HCT116 (cell line): Measurements from ENCODE around the gene TOMM34. TPM values are rescaled to one million over a fixed set of nuclear protein-coding genes. Genes with fewer than 3 reads are reported as not detected.
A peak's percentile ranks its signal among the peaks of the same experiment; 100 is the strongest.

Experiments used
- ATAC-seq: fragments of 200-7000 bp; cut with Tn5 transposase; 2 replicates; pipeline ENCODE4 v1.9.1; 2020; ENCODE audit warnings: mild to moderate bottlenecking, moderate library complexity
- BruUV-seq: library from RNA; stranded (reverse); fragments of 400-500 nt; replicated peaks from 2 replicates; lab custom pipeline; 2021; lab: Mats Ljungman, UMichigan
- CTCF ChIA-PET: fragments of 300-600 bp; sonication (Branson Sonifier 250); formaldehyde crosslinking; loops from one replicate; lab custom pipeline; 2021; ENCODE audit warnings: antibody characterized with exemption; lab: Charles Lee
- POLR2A ChIA-PET: fragments of 300-600, 350-600 bp; sonication (Branson Sonifier 250); formaldehyde crosslinking; loops from one replicate; lab custom pipeline; 2021; ENCODE audit warnings: antibody characterized with exemption; lab: Charles Lee
- RAD21 ChIA-PET, 2 experiments: fragments of 300-600 bp; sonication (Branson Sonifier 250); formaldehyde crosslinking; loops; one replicate each; lab custom pipeline; 2023; ENCODE audit warnings: low total read pairs in 2 of 2; ENCODE audit not compliant: uncharacterized antibody in 2 of 2, unreplicated experiment in 2 of 2, low non-redundant PET in 1 of 2; lab: Charles Lee
- DNase-seq: peaks from one replicate; pipeline ENCODE4 v3.0.0-alpha.2; 2010; ENCODE audit warnings: low read depth, low spot score
- H2AFZ ChIP-seq: fragments of 200-600 bp; shearing (Covaris generic), sonication (generic); 2 replicates; pipeline ENCODE4 v1.6.1; 2017; ENCODE audit warnings: low read depth, mixed run types, mixed read lengths, antibody characterized with exemption, low read length; ENCODE audit not compliant: poor library complexity, severe bottlenecking
- H3K27ac ChIP-seq: 2 replicates; pipeline ENCODE4 v1.5.1; 2012; ENCODE audit warnings: low read depth, low read length
- H3K27me3 ChIP-seq: fragments of 200-600 bp; sonication (generic); 2 replicates; pipeline ENCODE4 v1.6.1; 2016; ENCODE audit warnings: mixed run types, low read length, mixed read lengths; ENCODE audit not compliant: insufficient read depth
- H3K36me3 ChIP-seq, 2 experiments: fragments of 200-500 bp in 1 of 2; fragments of 200-600 bp in 1 of 2; sonication (Bioruptor generic) in 1 of 2; sonication (generic) in 1 of 2; 2 replicates each; pipeline versions ENCODE4 v1.5.1 to v1.6.1; 2014 to 2016; ENCODE audit warnings: low read length in 2 of 2, inconsistent platforms in 1 of 2, mixed read lengths in 1 of 2, mixed run types in 1 of 2; ENCODE audit not compliant: insufficient read depth in 2 of 2, control insufficient read depth in 1 of 2
- H3K4me1 ChIP-seq, 2 experiments: fragments of 200-600 bp in 1 of 2; sonication (generic) in 1 of 2; 2 replicates each; pipeline versions ENCODE4 v1.5.1 to v1.6.1; 2012 to 2017; ENCODE audit warnings: low read length in 2 of 2, inconsistent platforms in 1 of 2, mild to moderate bottlenecking in 1 of 2, mixed read lengths in 1 of 2, mixed run types in 1 of 2, moderate library complexity in 1 of 2; ENCODE audit not compliant: insufficient read depth in 2 of 2, control insufficient read depth in 1 of 2
- H3K4me2 ChIP-seq: fragments of 200-600 bp; sonication (generic); 2 replicates; pipeline ENCODE4 v1.6.1; 2017; ENCODE audit warnings: mixed run types, low read length, mixed read lengths
- H3K4me3 ChIP-seq, 2 experiments: fragments of 200-600 bp in 1 of 2; sonication (generic) in 1 of 2; replicated peaks in 1 of 2; 2 replicates each; pipeline ENCODE4 v1.5.1; 2011 to 2016; ENCODE audit warnings: low read length in 2 of 2, control low read depth in 1 of 2, low read depth in 1 of 2, mild to moderate bottlenecking in 1 of 2, mixed read lengths in 1 of 2, mixed run types in 1 of 2
- H3K79me2 ChIP-seq: fragments of 200-600 bp; sonication (generic); 2 replicates; pipeline ENCODE4 v1.6.1; 2017; ENCODE audit warnings: mild to moderate bottlenecking, mixed run types, low read length, moderate library complexity, mixed read lengths; ENCODE audit not compliant: insufficient read depth
- H3K9ac ChIP-seq: fragments of 200-600 bp; sonication (generic); 2 replicates; pipeline ENCODE4 v1.6.1; 2016; ENCODE audit warnings: low read length, mixed read lengths
- H3K9me2 ChIP-seq: fragments of 200-600 bp; sonication (generic), shearing (Covaris generic); 2 replicates; pipeline ENCODE4 v1.6.1; 2017; ENCODE audit warnings: mixed run types, mild to moderate bottlenecking, moderate library complexity; ENCODE audit not compliant: insufficient read depth
- H3K9me3 ChIP-seq, 2 experiments: fragments of 200-500 bp in 1 of 2; fragments of 200-600 bp in 1 of 2; sonication (Bioruptor generic) in 1 of 2; sonication (generic) in 1 of 2; 2 replicates each; pipeline ENCODE4 v1.6.1; 2014 to 2017; ENCODE audit warnings: low read length in 2 of 2, mixed read lengths in 2 of 2, inconsistent platforms in 1 of 2, low read depth in 1 of 2, mild to moderate bottlenecking in 1 of 2, mixed run types in 1 of 2, moderate library complexity in 1 of 2; ENCODE audit not compliant: control insufficient read depth in 1 of 2, insufficient read depth in 1 of 2
- H4K20me1 ChIP-seq: fragments of 200-600 bp; sonication (generic), shearing (Covaris generic); 2 replicates; pipeline ENCODE4 v1.6.1; 2017; ENCODE audit warnings: mixed run types, mild to moderate bottlenecking, moderate library complexity; ENCODE audit not compliant: insufficient read depth
- CTCF ChIP-seq, 3 experiments: fragments of 200-600 bp in 1 of 3; sonication (generic) in 1 of 3; IDR thresholded peaks in 2 of 3; conservative IDR thresholded peaks in 1 of 3; 2 replicates each; pipeline ENCODE4 v1.5.1; 2012 to 2017; ENCODE audit warnings: low read depth in 2 of 3, low read length in 2 of 3, antibody characterized with exemption in 1 of 3, borderline replicate concordance in 1 of 3, control low read depth in 1 of 3, mild to moderate bottlenecking in 1 of 3, mixed read lengths in 1 of 3, mixed run types in 1 of 3, moderate library complexity in 1 of 3; ENCODE audit not compliant: insufficient read depth in 1 of 3
- EGR1 ChIP-seq: IDR thresholded peaks from 2 replicates; pipeline ENCODE4 v1.6.1; 2012; ENCODE audit warnings: low read depth
- EZH2phosphoT487 ChIP-seq: fragments of 200-600 bp; IDR thresholded peaks from 2 replicates; pipeline ENCODE4 v1.6.1; 2018; ENCODE audit warnings: antibody characterized with exemption, borderline replicate concordance
- MAX ChIP-seq: IDR thresholded peaks from 2 replicates; pipeline ENCODE4 v1.6.1; 2012
- POLR2A ChIP-seq: IDR thresholded peaks from 2 replicates; pipeline ENCODE4 v1.7.0; 2011; ENCODE audit warnings: borderline replicate concordance; ENCODE audit not compliant: insufficient read depth, insufficient read length; ENCODE audit errors: extremely low read depth
- POLR2AphosphoS5 ChIP-seq: IDR thresholded peaks from 2 replicates; pipeline ENCODE4 v1.6.1; 2011; ENCODE audit warnings: mild to moderate bottlenecking, low read depth, low read length, moderate library complexity
- SIN3A ChIP-seq: IDR thresholded peaks from 2 replicates; pipeline ENCODE4 v1.6.1; 2012; ENCODE audit warnings: low read depth
- intact Hi-C: fragments of 100-400 bp; cut with micrococcal nuclease; formaldehyde crosslinking; loops from 2 replicates; pipeline ENCODE4 v1.10.0; 2022
- total RNA-seq: library from RNA; stranded (reverse); gene quantifications from one replicate; pipeline ENCODE4 v1.2.1, GENCODE V29; 2021; ENCODE audit not compliant: unreplicated experiment

TOMM34 gene
- total RNA-seq, 1 experiment from 2014 or later: 51.7 TPM

GRCh38 chr20:44961011-44961869 lies 1.0 kb upstream of the TOMM34 start:
- intact Hi-C loops: no loop called here
- ChIA-PET POLR2A (interaction anchor here (0.6 to 1.5 kb wide), 3 partner anchors 10 to 52 kb away, joined by 4 to 9 read pairs (median 4); no protein-coding TSS in a partner anchor), CTCF (no interaction called here), RAD21 (no interaction called here)
- Histone ChIP-seq H3K27ac (no peak overlapping the region), H3K4me2 (peak overlapping the region; percentile 90; the same call in 1 of the 2 replicates), H4K20me1 (no peaks in the 10 kb centered on the region), H3K4me3 (no peak overlapping the region), H3K79me2 (peaks cover 33% of the 10 kb centered on the region), H3K36me3 (peaks cover 5 to 8% of the 10 kb centered on the region in 2 experiments; a peak in 3 of 4 replicates), H2AFZ (no peak overlapping the region), H3K9me2 (no peaks in the 10 kb centered on the region), H3K9me3 (no peaks in the 10 kb centered on the region), H3K27me3 (no peaks in the 10 kb centered on the region), H3K9ac (peak overlapping the region; percentile 86), H3K4me1 (peaks cover 21 to 51% of the 10 kb centered on the region in 2 experiments)
- TF ChIP-seq CTCF (IDR thresholded peaks at IDR 0.05 in 2 of 3, conservative IDR thresholded peaks at IDR 0.05 in 1 of 3; ENCODE audit: borderline replicate concordance in 1 of 3, insufficient read depth in 1 of 3, low read depth in 2 of 3, low read length in 2 of 3) (no peak), EZH2phosphoT487 (no peak), POLR2A (no peak), POLR2AphosphoS5 (no peak), SIN3A (no peak), MAX (no peak), EGR1 (no peak)
- BruUV-seq: no TSS peak
- DNase-seq (no peak), ATAC-seq (no peak)
